Hepatocyte (in vitro differentiated cells): ENCODE measurements around the gene CDKL5. TPM values are rescaled to one million over a fixed set of nuclear protein-coding genes. Genes with fewer than 3 reads are reported as not detected.

Experiments used
- DNase-seq: peaks from one replicate; pipeline ENCODE4 v3.0.0-alpha.2; 2016; ENCODE audit warnings: low spot score
- H2AFZ ChIP-seq: fragments of 200-600 bp; sonication (generic); 2 replicates; pipeline ENCODE4 v1.6.0; 2016; ENCODE audit warnings: antibody characterized with exemption, mild to moderate bottlenecking
- H3K27ac ChIP-seq: fragments of 200-600 bp; sonication (generic); 2 replicates; pipeline ENCODE4 v1.5.1; 2016; ENCODE audit warnings: mild to moderate bottlenecking
- H3K27me3 ChIP-seq: fragments of 200-600 bp; sonication (generic); 2 replicates; pipeline ENCODE4 v1.6.1; 2016
- H3K36me3 ChIP-seq: fragments of 200-600 bp; sonication (generic); replicated peaks from 2 replicates; pipeline ENCODE4 v1.5.1; 2016; ENCODE audit warnings: low read depth; ENCODE audit not compliant: insufficient read depth
- H3K4me1 ChIP-seq: fragments of 200-600 bp; sonication (generic); 2 replicates; pipeline ENCODE4 v1.5.1; 2016; ENCODE audit warnings: mild to moderate bottlenecking, moderate library complexity; ENCODE audit not compliant: insufficient read depth
- H3K4me2 ChIP-seq: fragments of 200-600 bp; sonication (generic); 2 replicates; pipeline ENCODE4 v1.6.0; 2016
- H3K4me3 ChIP-seq: fragments of 200-600 bp; sonication (generic); 2 replicates; pipeline ENCODE4 v1.5.1; 2016; ENCODE audit warnings: mild to moderate bottlenecking
- H3K79me2 ChIP-seq: fragments of 200-600 bp; sonication (generic); 2 replicates; pipeline ENCODE4 v1.6.0; 2017; ENCODE audit warnings: mild to moderate bottlenecking
- H3K9me2 ChIP-seq: fragments of 200-600 bp; sonication (generic); replicated peaks from 2 replicates; pipeline ENCODE4 v1.6.0; 2017; ENCODE audit warnings: mild to moderate bottlenecking; ENCODE audit not compliant: insufficient read depth
- H3K9me3 ChIP-seq: fragments of 200-600 bp; sonication (generic); 2 replicates; pipeline ENCODE4 v1.5.1; 2016; ENCODE audit warnings: low read depth, mild to moderate bottlenecking
- H4K20me1 ChIP-seq: fragments of 200-600 bp; sonication (generic); 2 replicates; pipeline ENCODE4 v1.6.0; 2016; ENCODE audit warnings: mild to moderate bottlenecking; ENCODE audit not compliant: insufficient read depth, poor library complexity, severe bottlenecking
- EZH2 ChIP-seq: fragments of 200-600 bp; sonication (generic); IDR thresholded peaks from 2 replicates; pipeline ENCODE4 v1.6.1; 2016; ENCODE audit warnings: antibody characterized with exemption, mild to moderate bottlenecking, borderline replicate concordance
- EZH2phosphoT487 ChIP-seq: fragments of 200-600 bp; sonication (generic); IDR thresholded peaks from one replicate; pipeline ENCODE4 v1.6.1; 2018; ENCODE audit warnings: antibody characterized with exemption, mild to moderate bottlenecking, low read depth, moderate library complexity; ENCODE audit not compliant: unreplicated experiment, severe bottlenecking
- WGBS: methylation state at CpG from one replicate; pipeline ENCODE4 v1.1.6; 2016; ENCODE audit warnings: low lambda C conversion rate; ENCODE audit errors: missing lambda C conversion rate; 5-methylcytosine and 5-hydroxymethylcytosine counted together
- polyA plus RNA-seq: library from polyadenylated mRNA; unstranded; fragments of >200 nt; fragmentation: Nextera tagmentation; extraction: Ambion mirVana; gene quantifications from 2 replicates; pipeline ENCODE4 v1.2.1, GENCODE V29; 2016
- total RNA-seq: library from RNA; depleted of rRNA; stranded (reverse); fragments of >200 nt; gene quantifications from 2 replicates; pipeline ENCODE4 v1.2.3, GENCODE V29; 2014
- TF ChIP-seq, protein P1 (sequence below): fragments of 200-600 bp; sonication (generic); IDR thresholded peaks from 2 replicates; pipeline ENCODE4 v1.5.1; 2016; ENCODE audit warnings: antibody characterized with exemption, mild to moderate bottlenecking; ENCODE audit not compliant: poor library complexity

The CDKL5 gene
- total and polyA plus RNA-seq, 2 experiments from 2014 or later, result 6.5 to 17.7 TPM

DNA sequence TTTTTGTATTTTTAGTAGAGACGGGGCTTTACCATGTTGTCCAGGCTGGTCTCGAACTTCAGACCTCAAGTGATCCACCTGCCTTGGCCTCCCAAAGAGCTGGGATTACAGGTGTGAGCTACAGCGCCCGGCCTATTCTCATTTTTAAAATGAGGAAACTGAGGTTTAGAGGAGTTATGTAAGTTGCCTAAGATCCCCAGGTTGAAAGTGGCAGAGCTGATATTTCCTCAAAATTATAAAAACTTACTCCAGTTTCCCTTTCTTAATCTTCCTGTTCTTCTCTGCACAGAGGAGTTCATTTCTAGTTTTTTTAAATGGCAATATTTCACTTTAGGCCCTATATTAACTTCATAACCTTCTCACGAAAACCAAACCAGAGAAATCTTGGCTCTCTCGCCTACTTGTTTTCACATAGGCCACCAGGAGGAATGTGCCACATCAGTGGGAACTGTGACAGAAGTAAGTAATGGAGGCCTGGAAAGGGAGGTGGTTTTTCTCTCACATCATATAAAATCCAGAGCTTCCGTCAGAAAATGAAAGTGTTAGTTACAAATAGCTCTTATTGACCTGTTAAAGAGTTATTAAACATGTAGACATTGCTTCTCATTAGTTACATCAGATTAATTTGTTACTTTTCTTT, 262.6 kb downstream of the CDKL5 start:
- no peak for DNase-seq
- H3K4me2 ChIP-seq, result no peak overlapping the region
- H3K27me3 ChIP-seq, result no peaks in the 10 kb centered on the region
- H3K9me2 ChIP-seq, result no peaks in the 10 kb centered on the region
- no peaks in the 10 kb centered on the region for H3K9me3 ChIP-seq
- no peak overlapping the region for H3K4me3 ChIP-seq
- no peaks in the 10 kb centered on the region for H3K79me2 ChIP-seq
- no peaks in the 10 kb centered on the region for H3K4me1 ChIP-seq
- 85% methylated on average over 7 of the region's 7 CpGs for WGBS
- TF ChIP-seq, protein P1, sequence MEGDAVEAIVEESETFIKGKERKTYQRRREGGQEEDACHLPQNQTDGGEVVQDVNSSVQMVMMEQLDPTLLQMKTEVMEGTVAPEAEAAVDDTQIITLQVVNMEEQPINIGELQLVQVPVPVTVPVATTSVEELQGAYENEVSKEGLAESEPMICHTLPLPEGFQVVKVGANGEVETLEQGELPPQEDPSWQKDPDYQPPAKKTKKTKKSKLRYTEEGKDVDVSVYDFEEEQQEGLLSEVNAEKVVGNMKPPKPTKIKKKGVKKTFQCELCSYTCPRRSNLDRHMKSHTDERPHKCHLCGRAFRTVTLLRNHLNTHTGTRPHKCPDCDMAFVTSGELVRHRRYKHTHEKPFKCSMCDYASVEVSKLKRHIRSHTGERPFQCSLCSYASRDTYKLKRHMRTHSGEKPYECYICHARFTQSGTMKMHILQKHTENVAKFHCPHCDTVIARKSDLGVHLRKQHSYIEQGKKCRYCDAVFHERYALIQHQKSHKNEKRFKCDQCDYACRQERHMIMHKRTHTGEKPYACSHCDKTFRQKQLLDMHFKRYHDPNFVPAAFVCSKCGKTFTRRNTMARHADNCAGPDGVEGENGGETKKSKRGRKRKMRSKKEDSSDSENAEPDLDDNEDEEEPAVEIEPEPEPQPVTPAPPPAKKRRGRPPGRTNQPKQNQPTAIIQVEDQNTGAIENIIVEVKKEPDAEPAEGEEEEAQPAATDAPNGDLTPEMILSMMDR, result no peak
- TF ChIP-seq EZH2 (no peak), EZH2phosphoT487 (no peak)
- no peaks in the 10 kb centered on the region for H4K20me1 ChIP-seq
- no peak overlapping the region for H3K27ac ChIP-seq
- no peak overlapping the region for H2AFZ ChIP-seq
- H3K36me3 ChIP-seq, result no peaks in the 10 kb centered on the region

DNA sequence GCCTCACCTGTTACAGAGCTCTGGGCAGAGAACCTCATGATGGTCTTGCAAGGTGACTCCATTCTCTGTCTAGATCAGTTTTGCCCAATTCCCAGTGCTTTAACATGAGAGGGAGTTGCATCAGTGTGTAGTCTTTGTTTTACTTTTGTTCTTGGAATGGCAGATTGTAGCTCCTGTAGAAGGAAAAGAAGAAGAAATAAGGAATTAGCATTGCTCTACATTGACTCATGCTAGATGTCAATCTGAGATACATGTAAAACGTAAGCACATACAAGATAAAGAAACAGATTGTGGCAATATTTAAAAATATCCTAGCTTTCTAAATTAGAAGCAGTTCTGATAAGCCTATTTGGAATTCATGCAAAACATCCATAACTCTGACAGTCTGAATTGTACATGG, 266.0 kb downstream of the CDKL5 start:
- H2AFZ ChIP-seq, result no peak overlapping the region
- no peak overlapping the region for H3K4me3 ChIP-seq
- no peaks in the 10 kb centered on the region for H3K9me2 ChIP-seq
- TF ChIP-seq, protein P1, result no peak
- no peak for TF ChIP-seq EZH2
- no peak overlapping the region for H3K27ac ChIP-seq
- WGBS, result 44% methylated on average over 1 of the region's 1 CpG
- no peak overlapping the region for H3K4me2 ChIP-seq
- no peak for DNase-seq
- no peaks in the 10 kb centered on the region for H3K27me3 ChIP-seq
- H3K9me3 ChIP-seq, result no peaks in the 10 kb centered on the region
- H3K4me1 ChIP-seq, result no peaks in the 10 kb centered on the region
- H4K20me1 ChIP-seq, result no peaks in the 10 kb centered on the region
- H3K36me3 ChIP-seq, result no peaks in the 10 kb centered on the region
- H3K79me2 ChIP-seq, result no peaks in the 10 kb centered on the region

DNA sequence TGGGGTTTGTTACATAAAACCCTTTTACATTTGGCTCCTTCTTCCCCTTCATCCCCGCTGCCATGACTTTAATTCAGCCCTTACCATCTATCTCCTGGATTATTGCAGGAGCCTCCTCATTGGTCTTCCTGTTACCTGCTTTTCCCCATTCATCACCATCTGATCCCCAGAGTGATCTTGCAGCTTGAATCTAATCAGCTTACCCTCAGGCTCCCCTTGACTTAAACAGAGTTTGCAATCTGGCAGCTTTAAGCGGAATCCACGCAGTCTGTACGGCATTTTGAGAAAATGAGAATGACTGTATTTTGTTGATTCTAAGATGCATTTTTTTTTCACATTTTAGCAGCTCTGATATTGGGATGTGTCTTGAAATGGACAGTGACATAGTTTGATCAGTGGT, 267.1 kb downstream of the CDKL5 start:
- no peak for DNase-seq
- no peak overlapping the region for H3K4me2 ChIP-seq
- no peaks in the 10 kb centered on the region for H3K27me3 ChIP-seq
- H3K9me2 ChIP-seq, result no peaks in the 10 kb centered on the region
- H3K4me1 ChIP-seq, result no peaks in the 10 kb centered on the region
- no peaks in the 10 kb centered on the region for H3K36me3 ChIP-seq
- H2AFZ ChIP-seq, result no peak overlapping the region
- no peak overlapping the region for H3K27ac ChIP-seq
- H3K4me3 ChIP-seq, result no peak overlapping the region
- TF ChIP-seq EZH2phosphoT487 (no peak), EZH2 (no peak)
- TF ChIP-seq, protein P1, result no peak
- H4K20me1 ChIP-seq, result no peaks in the 10 kb centered on the region
- H3K9me3 ChIP-seq, result no peaks in the 10 kb centered on the region
- no peaks in the 10 kb centered on the region for H3K79me2 ChIP-seq
- 76% methylated on average over 4 of the region's 4 CpGs for WGBS

DNA sequence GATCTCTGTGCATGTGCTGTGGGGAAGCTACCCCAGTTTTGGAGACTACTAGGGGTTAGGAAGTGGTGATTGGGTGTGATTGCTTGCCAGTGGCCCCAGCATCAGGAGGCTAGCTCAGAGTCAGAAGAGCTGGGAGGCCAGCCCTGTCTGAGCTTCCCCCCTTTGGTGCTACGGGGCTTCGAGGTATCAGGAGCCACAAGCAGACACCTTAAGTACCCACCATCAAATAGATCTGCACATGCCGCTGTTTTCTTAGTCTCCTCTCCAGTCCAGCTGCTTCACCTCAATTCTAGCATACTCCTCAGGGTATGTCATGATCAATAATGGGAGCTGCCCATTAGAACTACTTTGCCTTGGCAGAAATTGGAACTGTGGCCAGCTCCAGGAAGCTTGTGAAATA, 271.2 kb downstream of the CDKL5 start:
- H2AFZ ChIP-seq, result no peak overlapping the region
- no peak for DNase-seq
- H3K4me3 ChIP-seq, result no peak overlapping the region
- H3K9me3 ChIP-seq, result no peaks in the 10 kb centered on the region
- no peaks in the 10 kb centered on the region for H4K20me1 ChIP-seq
- no peaks in the 10 kb centered on the region for H3K79me2 ChIP-seq
- no peaks in the 10 kb centered on the region for H3K4me1 ChIP-seq
- H3K36me3 ChIP-seq, result no peaks in the 10 kb centered on the region
- TF ChIP-seq EZH2, result no peak
- TF ChIP-seq, protein P1, result no peak
- TF ChIP-seq EZH2phosphoT487, result no peak
- WGBS, result 80% methylated on average over 3 of the region's 3 CpGs
- no peaks in the 10 kb centered on the region for H3K27me3 ChIP-seq
- no peak overlapping the region for H3K4me2 ChIP-seq
- no peak overlapping the region for H3K27ac ChIP-seq
- H3K9me2 ChIP-seq, result no peaks in the 10 kb centered on the region
